ENCODE data around the gene LRRC8B. TPM values are rescaled to one million over a fixed set of nuclear protein-coding genes. Genes with fewer than 3 reads are reported as not detected.

LRRC8B gene
- polyA plus RNA-seq, 2 of the 4 experiments (the other 2 are of a cell fraction) = 3.2 to 10.3 TPM

DNA sequence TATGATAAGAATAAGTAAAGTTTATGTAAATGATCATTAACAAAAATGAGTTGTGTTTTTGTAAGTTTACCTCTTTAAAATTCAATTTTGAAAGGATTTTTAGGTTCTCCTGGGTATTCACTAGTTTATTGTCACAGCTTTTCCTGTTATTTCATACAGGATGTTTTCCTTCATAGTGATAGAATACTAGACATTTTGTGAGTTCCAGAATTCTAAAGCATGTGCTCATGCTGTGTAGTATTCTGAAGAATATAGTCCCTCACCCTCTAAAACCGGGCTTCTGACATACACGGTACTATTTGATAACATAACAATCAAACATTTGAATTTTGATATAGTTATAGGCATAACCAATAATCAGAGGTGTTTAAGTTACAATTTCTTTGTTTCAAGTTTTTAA, 118.9 kb downstream of the LRRC8B start:
- WGBS (ENCODE audit: missing lambda C conversion rate) = 97% methylated on average over 2 of the region's 2 CpGs
- ChIA-PET POLR2A (no interaction called here), CTCF (interaction anchor here (1.0 to 3.0 kb wide), 2 partner anchors 17 to 120 kb away, joined by 3 to 9 read pairs; no protein-coding TSS in a partner anchor)
- FAIRE-seq (no peak), DNase-seq (ENCODE audit: low read depth in 1 of 2, low spot score in 1 of 2) (no peak), ATAC-seq (no peak)
- Histone ChIP-seq H3K4me1 (peaks cover 10% of the 10 kb centered on the region; the same call in 1 of the 3 replicates), H3K4me2 (no peak overlapping the region), H3K9me3 (peaks cover 8% of the 10 kb centered on the region), H3K27ac (no peak overlapping the region), H3K4me3 (no peak overlapping the region)
- TF ChIP-seq NR3C1 (IDR thresholded peaks at IDR 0.05) (no peak), KDM5A (IDR thresholded peaks at IDR 0.05) (no peak), FOSL2 (IDR thresholded peaks at IDR 0.05) (no peak), FOSL2 (CRISPR knock-in tag; IDR thresholded peaks at IDR 0.05) (no peak), MAX (IDR thresholded peaks at IDR 0.05) (no peak), PHF8 (IDR thresholded peaks at IDR 0.05; ENCODE audit: borderline replicate concordance, low read depth) (no peak), JUN (IDR thresholded peaks at IDR 0.05) (no peak), EP300 (IDR thresholded peaks at IDR 0.05) (no peak), ZSCAN20 (CRISPR knock-in tag; IDR thresholded peaks at IDR 0.05) (no peak), GATA3 (IDR thresholded peaks at IDR 0.05; ENCODE audit: borderline replicate concordance) (no peak), EHMT2 (IDR thresholded peaks at IDR 0.05; ENCODE audit: low read depth) (no peak), HOXB13 (CRISPR knock-in tag; IDR thresholded peaks at IDR 0.05; ENCODE audit: low read depth) (no peak), HOXA7 (CRISPR knock-in tag; IDR thresholded peaks at IDR 0.05) (no peak), EHF (CRISPR knock-in tag; IDR thresholded peaks at IDR 0.05) (no peak), ESRRA (IDR thresholded peaks at IDR 0.05; ENCODE audit: borderline replicate concordance, low read length) (no peak)
- TF ChIP-seq, protein P1, sequence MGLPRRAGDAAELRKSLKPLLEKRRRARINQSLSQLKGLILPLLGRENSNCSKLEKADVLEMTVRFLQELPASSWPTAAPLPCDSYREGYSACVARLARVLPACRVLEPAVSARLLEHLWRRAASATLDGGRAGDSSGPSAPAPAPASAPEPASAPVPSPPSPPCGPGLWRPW (IDR thresholded peaks at IDR 0.05) = no peak

DNA sequence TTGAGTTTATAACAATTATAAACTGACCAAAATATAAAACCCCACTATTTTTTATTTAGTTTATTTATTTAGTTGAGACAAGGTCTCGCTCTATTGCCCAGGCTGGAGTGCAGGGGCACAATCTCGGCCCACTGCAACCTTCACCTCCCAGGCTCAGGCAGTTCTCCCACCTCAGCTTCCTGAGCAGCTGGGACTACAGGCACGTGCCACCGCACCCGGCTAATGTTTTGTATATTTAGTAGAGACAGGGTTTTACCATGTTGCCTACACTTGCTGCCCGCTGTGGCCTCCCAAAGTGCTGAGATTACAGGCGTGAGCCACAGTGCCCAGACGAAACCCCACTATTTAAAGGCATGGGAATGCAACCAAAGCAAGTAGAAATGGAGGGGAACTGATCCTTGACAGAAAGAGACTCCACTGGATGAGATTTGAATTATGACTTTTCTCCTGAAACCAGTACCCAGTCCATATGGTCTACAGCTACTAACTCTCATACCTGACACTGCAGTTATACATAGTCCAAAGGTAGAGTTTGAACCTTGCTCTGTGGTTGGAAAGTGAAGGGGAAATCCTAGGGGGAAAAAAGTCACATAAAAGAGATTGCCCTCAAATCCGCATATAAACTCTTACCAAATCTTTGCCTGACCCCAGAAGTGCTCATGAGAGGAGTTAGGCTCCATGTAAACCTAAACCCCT, 119.6 kb downstream of the LRRC8B start:
- Histone ChIP-seq H3K4me2 (no peak overlapping the region), H3K27ac (no peak overlapping the region), H3K9me3 (peaks cover 8% of the 10 kb centered on the region), H3K4me3 (no peak overlapping the region), H3K4me1 (peaks cover 10% of the 10 kb centered on the region; the same call in 1 of the 3 replicates)
- FAIRE-seq = no peak
- no peak for DNase-seq (ENCODE audit: low read depth in 1 of 2, low spot score in 1 of 2)
- 75% methylated on average over 9 of the region's 9 CpGs for WGBS (ENCODE audit: missing lambda C conversion rate)
- no peak for TF ChIP-seq CTCF (IDR thresholded peaks at IDR 0.05)
- no peak for TF ChIP-seq SMC3 (IDR thresholded peaks at IDR 0.05)
- TF ChIP-seq EP300 (IDR thresholded peaks at IDR 0.05) = no peak
- no peak for TF ChIP-seq ZNF302 (CRISPR knock-in tag; IDR thresholded peaks at IDR 0.05)
- no peak for TF ChIP-seq MAFK (IDR thresholded peaks at IDR 0.05; ENCODE audit: partially characterized antibody)
- no peak for TF ChIP-seq E2F6 (IDR thresholded peaks at IDR 0.05; ENCODE audit: borderline replicate concordance, low read depth)
- TF ChIP-seq MYC (IDR thresholded peaks at IDR 0.05; ENCODE audit: borderline replicate concordance, low read length) = no peak
- TF ChIP-seq, protein P1 (IDR thresholded peaks at IDR 0.05) = no peak
- no peak for TF ChIP-seq TP53 (CRISPR knock-in tag; IDR thresholded peaks at IDR 0.05)
- POLR2A ChIA-PET = no interaction called here
- CTCF ChIA-PET = interaction anchor here (1.0 to 3.0 kb wide), 3 partner anchors 11 to 119 kb away, joined by 3 to 9 read pairs (median 3); partner anchors contain the start of gene LRRC8C
- ATAC-seq = no peak

Data from A549 (cell line).